Measurements from ENCODE around the gene RPS6KA4.

- TF ChIP-seq CTCF (IDR thresholded peaks at IDR 0.05) = no peak
- TF ChIP-seq POLR2A (IDR thresholded peaks at IDR 0.05) = no peak
Measured at GRCh38 chr11:64356498-64357411, 2.2 kb upstream of the RPS6KA4 start.
